Tibial nerve (tissue), 4 donors: Measurements from ENCODE around the gene DLG5. TPM values are rescaled to one million over a fixed set of nuclear protein-coding genes. Genes with fewer than 3 reads are reported as not detected.

Experiments
- DNase-seq, 2 donors: peaks; one replicate each; pipeline ENCODE4 v3.0.0-alpha.2; 2019; ENCODE audit warnings: low spot score in 2 of 2
- H3K27ac ChIP-seq, 4 donors: fragments of 200-600 bp; sonication (generic) in 3 of 4; one replicate each; pipeline ENCODE4 v1.5.1; 2017 to 2019; ENCODE audit warnings: mild to moderate bottlenecking in 1 of 4
- H3K27me3 ChIP-seq, 2 donors: fragments of 200-600 bp; sonication (generic) in 1 of 2; one replicate each; pipeline versions ENCODE4 v1.5.1 to v1.6.0; 2017 to 2019
- H3K36me3 ChIP-seq, 3 donors: fragments of 200-600 bp; sonication (generic); one replicate each; pipeline ENCODE4 v1.5.1; 2018 to 2019
- H3K4me1 ChIP-seq, 4 donors: fragments of 200-600 bp; sonication (generic) in 3 of 4; one replicate each; pipeline ENCODE4 v1.5.1; 2017 to 2019
- H3K4me3 ChIP-seq, 4 donors: fragments of 200-600 bp; sonication (generic) in 3 of 4; one replicate each; pipeline ENCODE4 v1.5.1; 2017 to 2019; ENCODE audit warnings: mild to moderate bottlenecking in 1 of 4, moderate library complexity in 1 of 4
- H3K9me3 ChIP-seq, 4 donors: fragments of 200-600 bp; sonication (generic) in 3 of 4; one replicate each; pipeline ENCODE4 v1.5.1; 2017 to 2019
- EP300 ChIP-seq, 2 donors: sonication (generic); formaldehyde crosslinking; IDR thresholded peaks; one replicate each; pipeline ENCODE4 v1.6.1; 2017; ENCODE audit warnings: antibody characterized with exemption in 2 of 2, mild to moderate bottlenecking in 1 of 2
- POLR2A ChIP-seq, 2 donors: fragments of 450-650 bp; IDR thresholded peaks; one replicate each; pipeline ENCODE4 v1.6.1; 2017; ENCODE audit warnings: antibody characterized with exemption in 2 of 2, mild to moderate bottlenecking in 2 of 2, moderate library complexity in 2 of 2
- WGBS, 2 donors: methylation state at CpG; one replicate each; pipeline ENCODE4 v1.1.5; 2018; 5-methylcytosine and 5-hydroxymethylcytosine counted together
- total RNA-seq, 4 donors: library from RNA; depleted of rRNA; stranded (reverse); fragments of >200 nt; gene quantifications; one replicate each; pipeline ENCODE4 v1.1.0, GENCODE V29; 2016
- TF ChIP-seq, protein P1 (sequence below), 5 experiments: fragments of 200-600 bp in 3 of 5; fragments of 450-650 bp in 2 of 5; sonication (generic) in 3 of 5; IDR thresholded peaks; one replicate each; pipeline ENCODE4 v1.5.1; 2016 to 2019; ENCODE audit warnings: antibody characterized with exemption in 5 of 5, mild to moderate bottlenecking in 3 of 5, moderate library complexity in 2 of 5

The DLG5 gene
- total RNA-seq, 4 donors from 2014 or later: 33.0 to 47.7 (median 40.8) TPM

DNA sequence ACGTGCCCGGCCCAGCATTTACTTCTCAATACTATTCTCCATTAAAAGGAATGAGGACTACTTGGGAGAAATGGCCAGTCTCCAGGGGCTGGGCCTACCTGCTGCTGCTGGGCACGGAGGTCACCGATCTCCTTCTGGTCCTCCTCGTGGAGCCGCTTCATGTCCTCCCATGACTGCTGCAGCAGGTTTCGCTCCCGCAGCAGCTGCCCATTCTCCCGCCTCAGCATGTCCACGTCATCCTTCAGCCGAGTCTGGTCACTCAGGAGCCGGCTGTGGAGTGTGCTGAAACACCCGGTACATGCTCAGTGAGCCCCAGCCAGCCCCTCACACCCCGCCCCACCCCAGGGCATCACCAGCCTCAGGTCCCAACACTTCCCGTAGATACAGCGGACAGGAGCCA is 73.3 kb downstream of the DLG5 start:
- H3K27ac ChIP-seq: no peak overlapping the region
- no peaks in the 10 kb centered on the region for H3K9me3 ChIP-seq
- WGBS, 2 donors: 96 to 98% methylated on average over 16 of the region's 16 CpGs
- no peaks in the 10 kb centered on the region for H3K27me3 ChIP-seq
- peaks cover 0 to 72% (median 0%) of the 10 kb centered on the region in 3 donors for H3K36me3 ChIP-seq
- H3K4me1 ChIP-seq: peaks cover 0 to 17% (median 7%) of the 10 kb centered on the region in 4 donors
- DNase-seq: no peak
- TF ChIP-seq POLR2A (IDR thresholded peaks at IDR 0.05): no peak
- no peak for TF ChIP-seq EP300 (IDR thresholded peaks at IDR 0.05)
- TF ChIP-seq, protein P1, sequence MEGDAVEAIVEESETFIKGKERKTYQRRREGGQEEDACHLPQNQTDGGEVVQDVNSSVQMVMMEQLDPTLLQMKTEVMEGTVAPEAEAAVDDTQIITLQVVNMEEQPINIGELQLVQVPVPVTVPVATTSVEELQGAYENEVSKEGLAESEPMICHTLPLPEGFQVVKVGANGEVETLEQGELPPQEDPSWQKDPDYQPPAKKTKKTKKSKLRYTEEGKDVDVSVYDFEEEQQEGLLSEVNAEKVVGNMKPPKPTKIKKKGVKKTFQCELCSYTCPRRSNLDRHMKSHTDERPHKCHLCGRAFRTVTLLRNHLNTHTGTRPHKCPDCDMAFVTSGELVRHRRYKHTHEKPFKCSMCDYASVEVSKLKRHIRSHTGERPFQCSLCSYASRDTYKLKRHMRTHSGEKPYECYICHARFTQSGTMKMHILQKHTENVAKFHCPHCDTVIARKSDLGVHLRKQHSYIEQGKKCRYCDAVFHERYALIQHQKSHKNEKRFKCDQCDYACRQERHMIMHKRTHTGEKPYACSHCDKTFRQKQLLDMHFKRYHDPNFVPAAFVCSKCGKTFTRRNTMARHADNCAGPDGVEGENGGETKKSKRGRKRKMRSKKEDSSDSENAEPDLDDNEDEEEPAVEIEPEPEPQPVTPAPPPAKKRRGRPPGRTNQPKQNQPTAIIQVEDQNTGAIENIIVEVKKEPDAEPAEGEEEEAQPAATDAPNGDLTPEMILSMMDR (IDR thresholded peaks at IDR 0.05): no peak
- H3K4me3 ChIP-seq: no peak overlapping the region

DNA sequence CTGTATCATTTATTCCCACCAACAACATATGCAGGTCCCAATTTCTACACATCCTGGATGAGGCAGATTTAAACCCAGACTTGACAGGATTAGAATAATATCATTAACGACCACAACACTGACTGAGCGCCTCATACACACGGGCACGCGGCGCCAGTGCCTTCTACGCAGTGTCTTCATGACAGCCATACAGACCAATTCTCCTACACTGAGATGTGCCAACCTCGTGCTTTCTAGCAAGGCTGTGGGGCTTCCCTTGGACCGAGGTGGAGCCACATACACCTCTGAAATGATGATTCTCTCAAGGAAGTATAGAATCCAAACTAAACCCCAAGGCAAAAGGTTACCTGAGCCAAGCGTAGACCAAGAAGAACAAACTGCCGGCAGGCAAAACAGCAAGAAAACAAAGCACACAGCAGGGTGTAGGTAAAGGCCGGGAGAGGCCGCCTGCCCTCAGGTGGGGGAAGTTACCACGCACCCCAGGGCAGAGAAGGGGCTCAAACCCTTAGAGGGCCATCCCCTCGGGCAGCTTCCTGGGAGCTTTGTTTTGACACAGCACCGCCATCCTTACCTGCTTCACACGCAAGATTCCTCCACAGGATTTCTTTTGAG is 75.8 kb downstream of the DLG5 start:
- H3K27ac ChIP-seq: no peak overlapping the region
- DNase-seq: no peak
- no peaks in the 10 kb centered on the region for H3K27me3 ChIP-seq
- H3K4me3 ChIP-seq: no peak overlapping the region
- peaks cover 0 to 37% (median 15%) of the 10 kb centered on the region in 4 donors for H3K4me1 ChIP-seq
- H3K9me3 ChIP-seq: no peaks in the 10 kb centered on the region
- peaks cover 0 to 55% (median 0%) of the 10 kb centered on the region in 3 donors for H3K36me3 ChIP-seq
- WGBS, 2 donors: 90 to 91% methylated on average over 17 of the region's 17 CpGs
- TF ChIP-seq POLR2A (IDR thresholded peaks at IDR 0.05) (no peak), EP300 (IDR thresholded peaks at IDR 0.05) (no peak)
- TF ChIP-seq, protein P1 (IDR thresholded peaks at IDR 0.05): no peak

DNA sequence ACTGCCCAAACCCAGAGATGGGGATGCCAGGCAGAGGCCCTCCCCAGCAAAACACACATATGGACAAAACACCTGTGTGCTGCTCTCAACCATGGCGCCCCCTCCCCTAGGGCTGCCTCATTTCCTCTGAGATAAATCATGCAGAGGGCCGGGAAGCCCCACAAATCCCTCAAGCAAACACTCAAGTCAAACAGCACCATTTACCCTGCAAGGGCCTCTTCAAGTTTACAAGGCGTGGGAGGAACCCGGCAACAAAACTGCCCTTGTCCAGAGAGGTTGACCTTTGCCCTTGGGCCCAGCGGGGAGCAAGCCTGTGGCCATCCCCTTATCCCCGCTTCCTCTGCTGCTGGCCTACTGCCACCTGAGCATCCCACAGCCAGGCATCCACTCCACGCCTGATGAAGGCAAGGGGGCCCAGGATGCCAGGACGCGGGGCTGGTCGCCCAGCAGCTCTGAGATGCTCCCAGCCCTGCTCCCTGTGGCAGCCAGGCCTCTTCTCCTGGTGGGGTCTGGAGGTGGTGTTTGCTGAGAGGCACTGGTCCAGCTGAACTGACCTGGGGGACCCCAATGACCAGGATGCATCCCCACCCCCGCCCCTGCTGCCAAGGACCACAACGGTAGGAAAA is 77.4 kb downstream of the DLG5 start:
- H3K27ac ChIP-seq: peak overlapping the region in 2 of 4 donors; percentile 47 to 56
- WGBS, 2 donors: 35 to 54% methylated on average over 11 to 12 of the region's 12 CpGs
- H3K4me1 ChIP-seq: peaks cover 0 to 37% (median 15%) of the 10 kb centered on the region in 4 donors
- no peak overlapping the region for H3K4me3 ChIP-seq
- TF ChIP-seq EP300 (IDR thresholded peaks at IDR 0.05) (peak in 1 of 2 donors; percentile 45), POLR2A (IDR thresholded peaks at IDR 0.05) (no peak)
- TF ChIP-seq, protein P1 (IDR thresholded peaks at IDR 0.05): no peak
- DNase-seq: peak in 1 of 2 donors; percentile 30
- no peaks in the 10 kb centered on the region for H3K9me3 ChIP-seq
- H3K27me3 ChIP-seq: no peaks in the 10 kb centered on the region
- peaks cover 0 to 50% (median 0%) of the 10 kb centered on the region in 3 donors for H3K36me3 ChIP-seq

DNA sequence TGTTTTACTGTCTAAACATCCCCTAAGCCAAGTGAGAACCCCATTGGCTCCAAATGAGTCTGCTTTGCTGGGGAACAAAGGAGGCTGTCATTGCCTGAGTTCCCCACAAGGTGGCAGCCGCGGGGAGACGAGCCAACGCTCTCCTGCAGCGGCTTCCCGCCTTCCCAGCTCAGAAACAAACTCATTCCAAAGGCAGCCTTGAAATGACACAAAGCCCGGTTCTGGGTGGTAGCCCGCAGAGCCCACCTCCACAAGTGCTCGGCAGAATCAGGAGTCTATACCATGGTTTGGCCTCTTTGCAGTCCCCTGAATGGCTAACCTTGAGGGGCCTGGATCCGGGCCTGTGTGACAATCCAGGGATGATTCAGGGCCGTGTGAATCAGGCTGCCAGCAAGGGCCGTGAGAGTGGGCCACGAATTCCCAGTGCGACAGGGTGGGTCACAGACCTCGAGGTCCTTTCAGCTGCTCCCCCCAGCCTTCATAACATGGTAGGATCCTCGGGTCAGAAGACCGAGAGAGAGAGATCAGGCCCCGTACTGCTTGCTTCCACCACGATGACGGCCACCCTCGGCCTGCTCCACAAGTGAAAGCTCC is 79.7 kb downstream of the DLG5 start:
- DNase-seq: peak; percentile 72 to 76
- Histone ChIP-seq H3K36me3 (peaks cover 0 to 49% (median 0%) of the 10 kb centered on the region in 3 donors), H3K9me3 (no peaks in the 10 kb centered on the region), H3K27me3 (no peaks in the 10 kb centered on the region), H3K4me3 (peak overlapping the region in 1 of 4 donors; percentile 5), H3K4me1 (peaks cover 0 to 37% (median 15%) of the 10 kb centered on the region in 4 donors), H3K27ac (peak overlapping the region in 3 of 4 donors; percentile 4 to 70 (median 17))
- TF ChIP-seq EP300 (IDR thresholded peaks at IDR 0.05) (peak in 1 of 2 donors; percentile 53), POLR2A (IDR thresholded peaks at IDR 0.05) (no peak)
- TF ChIP-seq, protein P1 (IDR thresholded peaks at IDR 0.05): peak; percentile 88 to 98 (median 95)
- 6 to 8% methylated on average over 7 to 19 of the region's 21 CpGs for WGBS, 2 donors

DNA sequence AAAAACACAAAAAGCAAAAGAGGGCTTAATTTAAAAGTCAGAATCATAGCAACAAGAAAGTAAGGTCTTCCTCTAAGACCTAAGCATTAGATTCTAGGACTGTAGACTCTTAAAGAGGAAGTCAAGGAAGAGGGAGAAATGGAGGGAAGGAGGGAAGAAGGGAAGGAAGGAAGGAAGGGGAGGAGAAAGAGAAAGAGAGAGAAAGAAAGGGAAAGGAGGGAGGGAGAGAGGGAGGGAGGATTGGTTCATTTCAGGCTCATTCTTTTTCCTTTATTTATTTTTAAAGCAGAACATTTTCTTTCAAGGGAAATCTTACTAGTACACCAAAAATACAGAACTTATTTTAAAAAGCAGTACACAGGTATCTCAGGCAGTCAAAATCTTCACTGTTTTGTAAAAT is 81.1 kb downstream of the DLG5 start:
- Histone ChIP-seq H3K36me3 (peaks cover 0 to 50% (median 11%) of the 10 kb centered on the region in 3 donors), H3K27ac (peak overlapping the region in 1 of 4 donors; percentile 13), H3K4me1 (peaks cover 0 to 37% (median 15%) of the 10 kb centered on the region in 4 donors), H3K9me3 (no peaks in the 10 kb centered on the region), H3K4me3 (no peak overlapping the region), H3K27me3 (no peaks in the 10 kb centered on the region)
- DNase-seq: no peak
- TF ChIP-seq, protein P1 (IDR thresholded peaks at IDR 0.05): no peak
- TF ChIP-seq POLR2A (IDR thresholded peaks at IDR 0.05) (no peak), EP300 (IDR thresholded peaks at IDR 0.05) (no peak)
